Measurements from ENCODE around the gene ARHGEF28. TPM values are rescaled to one million over a fixed set of nuclear protein-coding genes. Genes with fewer than 3 reads are reported as not detected.

The ARHGEF28 gene
- total RNA-seq, 1 experiment from 2014 or later = 0.57 TPM

- H3K23ac ChIP-seq (ENCODE audit: insufficient read length, low read depth, low read length) = no peak overlapping the region
- Mint-ChIP-seq H3K4me3 (no peak overlapping the region), H3K27me3 (ENCODE audit: low read depth) (no peaks in the 10 kb centered on the region), H3K36me3 (ENCODE audit: insufficient read depth in 1 of 3, low read depth in 3 of 3) (no peaks in the 10 kb centered on the region), H3K9me3 (no peaks in the 10 kb centered on the region), H3K4me1 (peaks cover 7 to 12% of the 10 kb centered on the region in 2 experiments; a peak in 3 of 4 replicates), H3K27ac (no peak overlapping the region)
- no peaks in the 10 kb centered on the region for H3K27me3 ChIP-seq (ENCODE audit: insufficient read depth, low read length)
- no peak overlapping the region for H3K9ac ChIP-seq (ENCODE audit: extremely low read depth, insufficient read length, low read length)
- H3K18ac ChIP-seq (ENCODE audit: insufficient read length, low read depth, low read length) = no peak overlapping the region
- H4K20me1 ChIP-seq (ENCODE audit: control insufficient read depth, insufficient read depth, insufficient read length) = no peaks in the 10 kb centered on the region
- H3K9me3 ChIP-seq (ENCODE audit: control insufficient read depth, low read depth, low read length) = no peaks in the 10 kb centered on the region
- no peak overlapping the region for H3T11ph ChIP-seq (ENCODE audit: low read length)
- no peak for TF ChIP-seq CTCF (conservative IDR thresholded peaks at IDR 0.05)
- H3K27ac ChIP-seq (ENCODE audit: insufficient read length, low read depth, low read length) = no peak overlapping the region
- no peak overlapping the region for H3K56ac ChIP-seq (ENCODE audit: insufficient read length, low read depth, low read length)
- H2BK120ac ChIP-seq (ENCODE audit: low read depth, low read length, poor library complexity, severe bottlenecking) = no peak overlapping the region
- no peak overlapping the region for H2BK5ac ChIP-seq (ENCODE audit: insufficient read length, low read length)
- no peak overlapping the region for H3K4ac ChIP-seq (ENCODE audit: low read depth, low read length)
- H4K91ac ChIP-seq (ENCODE audit: insufficient read length, low read depth, low read length) = no peak overlapping the region
- H2BK15ac ChIP-seq (ENCODE audit: low read depth, low read length) = no peak overlapping the region
- H2AFZ ChIP-seq (ENCODE audit: low read length) = no peak overlapping the region
- no peak overlapping the region for H2AK5ac ChIP-seq (ENCODE audit: insufficient read length, low read length)
- DNase-seq = no peak
- no peaks in the 10 kb centered on the region for H3K79me2 ChIP-seq (ENCODE audit: insufficient read depth, low read length)
- no CpG with 5 or more reads among the region's 3 CpGs for WGBS (ENCODE audit: extremely low coverage, insufficient read length, low lambda C conversion rate)
- H3K4me1 ChIP-seq (ENCODE audit: insufficient read depth, low read length) = no peaks in the 10 kb centered on the region
- no peaks in the 10 kb centered on the region for H3K79me1 ChIP-seq (ENCODE audit: insufficient read depth, low read depth, low read length, poor library complexity, severe bottlenecking)
- H2BK12ac ChIP-seq (ENCODE audit: insufficient read length, low read depth, low read length) = no peak overlapping the region
- H4K8ac ChIP-seq (replicated peaks; ENCODE audit: insufficient read length, low read depth, low read length) = no peak overlapping the region
- H2BK20ac ChIP-seq (ENCODE audit: low read depth, low read length, poor library complexity, severe bottlenecking) = no peak overlapping the region
- H3K4me2 ChIP-seq (ENCODE audit: insufficient read depth, insufficient read length, low read length) = no peak overlapping the region
- H4K5ac ChIP-seq (ENCODE audit: insufficient read length, low read depth, low read length) = no peak overlapping the region
- no peak overlapping the region for H3K14ac ChIP-seq (ENCODE audit: insufficient read depth, low read length)
- H3K23me2 ChIP-seq (ENCODE audit: insufficient read length, low read depth, low read length, poor library complexity, severe bottlenecking) = no peaks in the 10 kb centered on the region
Observed at GRCh38 chr5:73922224-73922623, 296.2 kb downstream of the ARHGEF28 start.
